IMR-90 (cell line): ENCODE data around the gene ST3GAL3. TPM values are rescaled to one million over a fixed set of nuclear protein-coding genes. Genes with fewer than 3 reads are reported as not detected.

ENCODE experiments used
- ATAC-seq: fragments of 200-7000 bp; cut with Tn5 transposase; 2 replicates; pipeline ENCODE4 v1.9.1; 2020; ENCODE audit warnings: low read depth, mild to moderate bottlenecking, moderate library complexity
- BruUV-seq: library from RNA; stranded (reverse); fragments of 400-500 nt; replicated peaks from 2 replicates; lab custom pipeline; 2021; lab: Mats Ljungman, UMichigan
- CTCF ChIA-PET: fragments of 300-600 bp; formaldehyde crosslinking; extraction: SDS; loops from one replicate; lab custom pipeline; 2021; ENCODE audit warnings: antibody characterized with exemption; lab: Yijun Ruan, JAX
- POLR2A ChIA-PET: fragments of 300-600 bp; sonication (Branson Sonifier 250); formaldehyde crosslinking; loops from one replicate; lab custom pipeline; 2022; ENCODE audit warnings: antibody characterized with exemption; ENCODE audit not compliant: unreplicated experiment; lab: Charles Lee
- DNase-seq: peaks from one replicate; pipeline ENCODE4 v3.0.0; 2013
- H2AFZ ChIP-seq: replicated peaks from 2 replicates; pipeline ENCODE3; 2013; ENCODE audit warnings: low read length, mild to moderate bottlenecking; ENCODE audit not compliant: poor library complexity
- H2AK5ac ChIP-seq: 2 replicates; pipeline ENCODE4 v1.6.1; 2013; ENCODE audit warnings: low read depth, low read length, inconsistent platforms
- H2AK9ac ChIP-seq: replicated peaks from 2 replicates; pipeline ENCODE3; 2013; ENCODE audit warnings: mild to moderate bottlenecking, low read depth, low read length, moderate library complexity; ENCODE audit not compliant: poor library complexity
- H2BK120ac ChIP-seq: 2 replicates; pipeline ENCODE4 v1.6.1; 2013; ENCODE audit warnings: low read depth, low read length, inconsistent platforms
- H2BK15ac ChIP-seq: 3 replicates; pipeline ENCODE4 v1.6.1; 2013; ENCODE audit warnings: low read depth, low read length, inconsistent platforms
- H2BK20ac ChIP-seq: 2 replicates; pipeline ENCODE4 v1.6.1; 2013; ENCODE audit warnings: low read depth, mild to moderate bottlenecking, inconsistent platforms, low read length, moderate library complexity
- H2BK5ac ChIP-seq: 2 replicates; pipeline ENCODE4 v1.6.1; 2013; ENCODE audit warnings: mild to moderate bottlenecking, low read depth, low read length, inconsistent platforms; ENCODE audit not compliant: poor library complexity, severe bottlenecking
- H3K14ac ChIP-seq: replicated peaks from 2 replicates; pipeline ENCODE4 v1.6.1; 2013; ENCODE audit warnings: low read depth, low read length, inconsistent platforms
- H3K18ac ChIP-seq: 2 replicates; pipeline ENCODE4 v1.6.1; 2013; ENCODE audit warnings: low read depth, low read length, control low read depth
- H3K23ac ChIP-seq: 2 replicates; pipeline ENCODE4 v1.6.1; 2013; ENCODE audit warnings: low read depth, low read length, inconsistent platforms
- H3K27ac ChIP-seq: 2 replicates; pipeline ENCODE4 v1.5.1; 2013; ENCODE audit warnings: mild to moderate bottlenecking, control low read depth, low read length; ENCODE audit not compliant: insufficient read depth
- H3K27me3 ChIP-seq: 2 replicates; pipeline ENCODE4 v1.6.1; 2013; ENCODE audit warnings: low read length; ENCODE audit not compliant: control insufficient read depth, insufficient read depth
- H3K36me3 ChIP-seq: 2 replicates; pipeline ENCODE4 v1.6.1; 2013; ENCODE audit warnings: low read length, mixed read lengths; ENCODE audit not compliant: control insufficient read depth, insufficient read depth
- H3K4ac ChIP-seq: 2 replicates; pipeline ENCODE4 v1.6.1; 2013; ENCODE audit warnings: low read depth, low read length, inconsistent platforms
- H3K4me1 ChIP-seq: 2 replicates; pipeline ENCODE4 v1.6.1; 2013; ENCODE audit warnings: low read length, mixed read lengths; ENCODE audit not compliant: control insufficient read depth, insufficient read depth
- H3K4me2 ChIP-seq: 2 replicates; pipeline ENCODE4 v1.6.1; 2013; ENCODE audit warnings: low read depth, mild to moderate bottlenecking, control low read depth, low read length, moderate library complexity
- H3K4me3 ChIP-seq: 2 replicates; pipeline ENCODE4 v1.5.1; 2013; ENCODE audit warnings: low read depth, mild to moderate bottlenecking, control low read depth, low read length, moderate library complexity; ENCODE audit not compliant: insufficient read depth
- H3K56ac ChIP-seq: 2 replicates; pipeline ENCODE4 v1.6.1; 2013; ENCODE audit warnings: low read length, inconsistent platforms; ENCODE audit not compliant: insufficient read depth; ENCODE audit errors: extremely low read depth
- H3K79me1 ChIP-seq, 2 experiments: 2 replicates each; pipeline ENCODE4 v1.6.1; 2013; ENCODE audit warnings: low read length in 2 of 2, inconsistent platforms in 1 of 2, low read depth in 1 of 2
- H3K9ac ChIP-seq: 2 replicates; pipeline ENCODE4 v1.6.1; 2013; ENCODE audit warnings: low read depth, low read length, control low read depth
- H3K9me1 ChIP-seq: 2 replicates; pipeline ENCODE4 v1.6.1; 2013; ENCODE audit warnings: low read length, inconsistent platforms; ENCODE audit not compliant: insufficient read depth
- H3K9me3 ChIP-seq: 2 replicates; pipeline ENCODE4 v1.6.1; 2013; ENCODE audit warnings: low read length; ENCODE audit not compliant: control insufficient read depth, insufficient read depth
- H4K20me1 ChIP-seq: 2 replicates; pipeline ENCODE4 v1.6.1; 2013; ENCODE audit warnings: low read length, inconsistent platforms; ENCODE audit not compliant: insufficient read depth
- H4K5ac ChIP-seq: 2 replicates; pipeline ENCODE4 v1.6.1; 2013; ENCODE audit warnings: mild to moderate bottlenecking, low read depth, low read length, control low read depth
- H4K8ac ChIP-seq, 2 experiments: 2 replicates each; pipeline ENCODE4 v1.6.1; 2013; ENCODE audit warnings: low read depth in 2 of 2, low read length in 2 of 2, control low read depth in 1 of 2, inconsistent platforms in 1 of 2
- H4K91ac ChIP-seq: 2 replicates; pipeline ENCODE4 v1.6.1; 2013; ENCODE audit warnings: low read depth, low read length, inconsistent platforms; ENCODE audit not compliant: insufficient read depth
- BHLHE40 ChIP-seq: fragments of 150-350 bp; IDR thresholded peaks from 2 replicates; pipeline ENCODE4 v1.6.1; 2016; ENCODE audit warnings: mild to moderate bottlenecking, low read depth, low read length
- CHD1 ChIP-seq: IDR thresholded peaks from 2 replicates; pipeline ENCODE4 v1.6.1; 2012; ENCODE audit warnings: low read depth, low read length, improper control_type of control experiment
- ELK1 ChIP-seq: fragments of 150-350 bp; IDR thresholded peaks from 2 replicates; pipeline ENCODE4 v1.6.1; 2016; ENCODE audit warnings: low read depth, mild to moderate bottlenecking, low read length, moderate library complexity, borderline replicate concordance
- MXI1 ChIP-seq: IDR thresholded peaks from 2 replicates; pipeline ENCODE4 v1.6.1; 2012; ENCODE audit warnings: low read depth, mild to moderate bottlenecking, low read length, moderate library complexity, borderline replicate concordance
- NFE2L2 ChIP-seq: fragments of 150-350 bp; IDR thresholded peaks from 2 replicates; pipeline ENCODE4 v1.6.1; 2016; ENCODE audit warnings: low read depth, mild to moderate bottlenecking, low read length
- POLR2A ChIP-seq: IDR thresholded peaks from 2 replicates; pipeline ENCODE4 v1.6.1; 2012; ENCODE audit warnings: mild to moderate bottlenecking, low read depth, low read length
- RAD21 ChIP-seq: IDR thresholded peaks from 2 replicates; pipeline ENCODE4 v1.6.1; 2012; ENCODE audit warnings: low read length, improper control_type of control experiment
- SMC3 ChIP-seq: fragments of 150-350 bp; IDR thresholded peaks from 2 replicates; pipeline ENCODE4 v1.6.1; 2016; ENCODE audit warnings: low read depth, mild to moderate bottlenecking, antibody characterized with exemption, low read length, moderate library complexity
- USF2 ChIP-seq: fragments of 150-350 bp; IDR thresholded peaks from 2 replicates; pipeline ENCODE4 v1.6.1; 2017; ENCODE audit warnings: mild to moderate bottlenecking, antibody characterized with exemption, low read length, low read depth
- WGBS, 2 experiments: methylation state at CpG; one replicate each; pipeline versions ENCODE4 v1.1.5 to v1.1.7; 2013; ENCODE audit warnings: missing lambda C conversion rate in 2 of 2; ENCODE audit not compliant: insufficient read length in 1 of 2; ENCODE audit errors: extremely low coverage in 2 of 2; 5-methylcytosine and 5-hydroxymethylcytosine counted together
- dilution Hi-C: fragments of 300-500 bp; cut with HindIII; formaldehyde crosslinking; loops from one replicate; pipeline ENCODE4 v1.14.3; 2018; ENCODE audit warnings: low sequenced_read_pairs; ENCODE audit not compliant: unreplicated experiment
- in situ Hi-C: fragments of 300-500 bp; cut with MboI; formaldehyde crosslinking; loops from 3 replicates; pipeline ENCODE4 v1.14.3; 2019; ENCODE audit warnings: low sequenced_read_pairs, inconsistent platforms, mixed read lengths
- intact Hi-C: fragments of 100-400 bp; cut with micrococcal nuclease; formaldehyde crosslinking; loops from 2 replicates; pipeline ENCODE4 v1.10.0; 2022
- polyA plus RNA-seq, 3 experiments: library from polyadenylated mRNA; depleted of rRNA; stranded (reverse); fragments of >200 nt; gene quantifications; 2 replicates each; pipeline ENCODE4 v1.2.3, GENCODE V29; 2012; ENCODE audit warnings: low replicate concordance in 1 of 3
- total RNA-seq: library from RNA; depleted of rRNA; stranded (reverse); fragments of >200 nt; gene quantifications from 2 replicates; pipeline ENCODE4 v1.2.3, GENCODE V29; 2012
- TF ChIP-seq, protein P1 (sequence below): conservative IDR thresholded peaks from 2 replicates; pipeline ENCODE4 v1.5.1; 2012; ENCODE audit warnings: mild to moderate bottlenecking, low read depth, low read length, improper control_type of control experiment

Gene ST3GAL3
- total and polyA plus RNA-seq, 2 of the 4 experiments (the other 2 are of a cell fraction) = 12.0 to 14.8 TPM

DNA sequence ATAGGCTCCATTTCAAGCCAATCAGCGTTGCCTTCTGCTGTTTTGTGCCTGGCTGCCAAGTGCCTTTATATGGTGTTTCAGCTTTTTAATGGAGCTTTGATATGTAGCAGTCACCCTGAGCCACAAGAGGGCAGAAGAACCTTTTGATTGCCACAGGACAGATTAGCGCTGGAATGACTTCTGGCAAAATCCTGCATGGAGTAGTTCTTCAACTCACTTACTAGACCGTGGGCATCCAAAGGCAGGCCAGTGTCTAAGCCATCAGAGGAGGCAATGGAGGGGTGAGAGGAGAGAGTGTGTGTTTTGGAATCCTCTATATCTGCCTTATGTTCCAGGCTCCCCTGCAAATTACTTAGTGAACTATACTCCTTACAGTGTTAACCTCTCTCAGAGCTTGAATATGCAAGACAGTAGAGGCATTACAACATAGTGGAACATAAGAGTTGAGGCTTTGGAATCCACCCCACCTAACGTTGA is 56.2 kb downstream of the ST3GAL3 start:
- peak; percentile 98 for ATAC-seq
- Histone ChIP-seq H3K4me3 (no peak overlapping the region), H2AK5ac (peak overlapping the region; percentile 76; the same call in 1 of the 2 replicates), H4K5ac (no peak overlapping the region), H3K14ac (no peak overlapping the region), H3K9me1 (peaks cover 7% of the 10 kb centered on the region), H2AFZ (peak overlapping the region; percentile 44), H2BK5ac (no peak overlapping the region), H4K20me1 (peaks cover 17% of the 10 kb centered on the region; the same call in 1 of the 2 replicates), H3K4me1 (peaks cover 7% of the 10 kb centered on the region), H3K79me1 (peaks cover 8 to 54% of the 10 kb centered on the region in 2 experiments; a peak in 3 of 4 replicates), H3K9me3 (no peaks in the 10 kb centered on the region), H3K4me2 (no peak overlapping the region), H2BK20ac (no peak overlapping the region), H4K8ac (0 out of 4 replicates have a peak overlapping the region, but pooled peaks of 1 of the 2 experiments have one; percentile 25), H3K23ac (no peak overlapping the region), H2BK120ac (no peak overlapping the region), H4K91ac (no peak overlapping the region), H2AK9ac (peak overlapping the region; percentile 55), H3K27me3 (no peaks in the 10 kb centered on the region), H3K36me3 (no peaks in the 10 kb centered on the region), H3K9ac (no peak overlapping the region), H3K56ac (no peak overlapping the region), H3K18ac (no peak overlapping the region), H3K27ac (no peak overlapping the region), H3K4ac (no peak overlapping the region), H2BK15ac (no peak overlapping the region)
- DNase-seq = peak; percentile 93
- TF ChIP-seq RAD21 = peak; percentile 100
- TF ChIP-seq NFE2L2 = no peak
- no peak for TF ChIP-seq MXI1
- no peak for TF ChIP-seq BHLHE40
- TF ChIP-seq POLR2A = 0 out of 2 replicates have a peak, but pooled peaks have one; percentile 46
- TF ChIP-seq, protein P1, sequence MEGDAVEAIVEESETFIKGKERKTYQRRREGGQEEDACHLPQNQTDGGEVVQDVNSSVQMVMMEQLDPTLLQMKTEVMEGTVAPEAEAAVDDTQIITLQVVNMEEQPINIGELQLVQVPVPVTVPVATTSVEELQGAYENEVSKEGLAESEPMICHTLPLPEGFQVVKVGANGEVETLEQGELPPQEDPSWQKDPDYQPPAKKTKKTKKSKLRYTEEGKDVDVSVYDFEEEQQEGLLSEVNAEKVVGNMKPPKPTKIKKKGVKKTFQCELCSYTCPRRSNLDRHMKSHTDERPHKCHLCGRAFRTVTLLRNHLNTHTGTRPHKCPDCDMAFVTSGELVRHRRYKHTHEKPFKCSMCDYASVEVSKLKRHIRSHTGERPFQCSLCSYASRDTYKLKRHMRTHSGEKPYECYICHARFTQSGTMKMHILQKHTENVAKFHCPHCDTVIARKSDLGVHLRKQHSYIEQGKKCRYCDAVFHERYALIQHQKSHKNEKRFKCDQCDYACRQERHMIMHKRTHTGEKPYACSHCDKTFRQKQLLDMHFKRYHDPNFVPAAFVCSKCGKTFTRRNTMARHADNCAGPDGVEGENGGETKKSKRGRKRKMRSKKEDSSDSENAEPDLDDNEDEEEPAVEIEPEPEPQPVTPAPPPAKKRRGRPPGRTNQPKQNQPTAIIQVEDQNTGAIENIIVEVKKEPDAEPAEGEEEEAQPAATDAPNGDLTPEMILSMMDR = peak; percentile 97
- TF ChIP-seq USF2 = no peak
- no peak for TF ChIP-seq CHD1
- peak; percentile 99 for TF ChIP-seq SMC3
- no peak for TF ChIP-seq ELK1
- WGBS, 2 experiments = 0% methylated on average over 1 of the region's 4 CpGs; no CpG with 5 or more reads in 1 of the 2 experiments
- dilution Hi-C loops = no loop called here
- ChIA-PET CTCF (interaction anchor here (0.7 to 9.2 kb wide), 16 partner anchors 10 to 273 kb away, joined by 3 to 149 read pairs (median 4); partner anchors contain the start of genes ARTN, DPH2 and IPO13), POLR2A (interaction anchor here (0.5 to 0.7 kb wide), 2 partner anchors 236 to 1907 kb away, joined by 3 to 6 read pairs; no protein-coding TSS in a partner anchor)
- no TSS peak for BruUV-seq
- in situ Hi-C loops = no loop called here
- intact Hi-C loops = loop anchor here (1.0 kb wide), 4 partner anchors 171 to 273 kb away; partner anchors contain the start of gene IPO13
